Coronary artery (tissue), 2 donors: ENCODE results near the gene KCNK15.

Experiments
- DNase-seq: peaks from one replicate; pipeline ENCODE4 v3.0.0-alpha.2; 2017; ENCODE audit warnings: low spot score
- H3K27ac ChIP-seq, 2 donors: fragments of 200-600 bp; sonication (generic); one replicate each; pipeline ENCODE4 v1.5.1; 2016 to 2019
- H3K4me3 ChIP-seq: fragments of 200-600 bp; sonication (generic); 2 replicates; pipeline ENCODE4 v1.5.1; 2016; ENCODE audit warnings: mild to moderate bottlenecking, moderate library complexity
- CTCF ChIP-seq: fragments of 200-600 bp; sonication (generic); IDR thresholded peaks from one replicate; pipeline ENCODE4 v1.5.1; 2019; ENCODE audit warnings: antibody characterized with exemption

KCNK15 gene

GRCh38 chr20:44735816-44736169, 9.9 kb upstream of the KCNK15 start:
- Histone ChIP-seq H3K27ac (peak overlapping the region; percentile 61 to 92), H3K4me3 (peak overlapping the region; percentile 0)
- no peak for TF ChIP-seq CTCF
- DNase-seq, result no peak

DNA sequence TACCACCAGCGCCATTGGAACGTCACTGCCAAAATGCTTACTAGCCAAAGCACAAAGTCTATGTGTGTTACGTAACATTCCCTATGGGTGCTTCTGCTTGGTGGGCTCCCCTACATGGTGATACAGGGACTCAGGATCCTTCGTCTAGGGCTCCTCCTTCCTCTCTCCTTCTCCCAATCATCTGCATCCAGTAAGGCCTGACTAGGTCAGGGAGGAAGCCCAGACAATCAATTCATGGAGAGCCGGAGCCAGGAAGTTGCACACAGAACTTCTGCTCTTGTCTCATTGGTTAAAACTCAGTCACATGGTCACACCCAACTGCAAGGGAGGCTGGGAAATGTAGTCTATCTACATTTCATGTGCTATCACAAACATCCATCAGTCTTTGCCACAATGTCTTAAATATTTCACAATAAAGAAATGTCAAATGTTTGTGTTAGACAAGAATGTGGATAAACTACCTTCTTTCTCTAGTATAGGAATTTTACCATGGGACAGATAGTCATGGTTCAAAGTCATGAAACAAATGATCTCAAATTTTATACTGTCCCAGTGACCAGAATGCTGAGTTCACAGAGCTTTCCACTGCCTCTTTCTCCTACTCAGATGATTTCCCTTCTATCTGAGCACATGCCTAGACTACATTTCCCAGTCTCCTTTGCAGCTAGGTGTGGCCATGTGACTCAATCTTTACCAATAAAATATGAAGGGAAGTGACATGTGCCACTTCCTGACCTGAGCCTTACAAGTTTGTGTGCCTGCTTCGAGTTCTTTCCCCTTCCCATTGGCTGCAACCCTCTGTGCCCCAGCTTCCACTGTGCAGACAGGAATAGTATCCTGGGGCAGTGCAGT, 9.3 kb upstream of the KCNK15 start:
- no peak for DNase-seq
- Histone ChIP-seq H3K27ac (peak overlapping the region; percentile 61 to 92), H3K4me3 (peak overlapping the region; percentile 0)
- TF ChIP-seq CTCF, result no peak

- no peak for DNase-seq
- TF ChIP-seq CTCF, result no peak
- H3K27ac ChIP-seq, result peak overlapping the region in 1 of 2 donors; percentile 92
- no peak overlapping the region for H3K4me3 ChIP-seq
Observed at GRCh38 chr20:44737116-44737515, 8.5 kb upstream of the KCNK15 start.

- peak overlapping the region in 1 of 2 donors; percentile 66 for H3K27ac ChIP-seq
- TF ChIP-seq CTCF, result no peak
- H3K4me3 ChIP-seq, result no peak overlapping the region
- DNase-seq, result peak; percentile 84
Observed at GRCh38 chr20:44738813-44739477, 6.7 kb upstream of the KCNK15 start.

DNA sequence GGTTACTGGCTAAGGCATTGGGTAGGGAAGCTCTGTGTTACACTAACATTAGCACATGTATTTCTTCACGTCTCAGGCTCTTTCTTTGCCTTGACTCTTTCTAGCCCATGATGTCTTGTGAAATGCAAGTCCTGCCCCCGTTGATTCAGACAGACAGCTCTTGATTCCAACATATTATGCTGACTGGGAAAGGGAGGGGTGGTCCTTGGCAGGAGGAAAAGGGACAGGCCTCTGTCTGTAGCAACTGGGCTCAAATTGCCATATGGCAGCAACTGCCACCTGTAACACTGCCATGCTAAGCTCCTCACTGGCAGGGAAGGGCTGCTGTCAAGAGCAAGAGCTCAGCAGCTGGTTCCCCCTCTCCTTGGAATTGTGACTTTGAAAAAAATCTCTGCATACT, 5.7 kb upstream of the KCNK15 start:
- no peak for TF ChIP-seq CTCF
- no peak for DNase-seq
- H3K27ac ChIP-seq, result peak overlapping the region; percentile 19 to 26
- H3K4me3 ChIP-seq, result no peak overlapping the region

DNA sequence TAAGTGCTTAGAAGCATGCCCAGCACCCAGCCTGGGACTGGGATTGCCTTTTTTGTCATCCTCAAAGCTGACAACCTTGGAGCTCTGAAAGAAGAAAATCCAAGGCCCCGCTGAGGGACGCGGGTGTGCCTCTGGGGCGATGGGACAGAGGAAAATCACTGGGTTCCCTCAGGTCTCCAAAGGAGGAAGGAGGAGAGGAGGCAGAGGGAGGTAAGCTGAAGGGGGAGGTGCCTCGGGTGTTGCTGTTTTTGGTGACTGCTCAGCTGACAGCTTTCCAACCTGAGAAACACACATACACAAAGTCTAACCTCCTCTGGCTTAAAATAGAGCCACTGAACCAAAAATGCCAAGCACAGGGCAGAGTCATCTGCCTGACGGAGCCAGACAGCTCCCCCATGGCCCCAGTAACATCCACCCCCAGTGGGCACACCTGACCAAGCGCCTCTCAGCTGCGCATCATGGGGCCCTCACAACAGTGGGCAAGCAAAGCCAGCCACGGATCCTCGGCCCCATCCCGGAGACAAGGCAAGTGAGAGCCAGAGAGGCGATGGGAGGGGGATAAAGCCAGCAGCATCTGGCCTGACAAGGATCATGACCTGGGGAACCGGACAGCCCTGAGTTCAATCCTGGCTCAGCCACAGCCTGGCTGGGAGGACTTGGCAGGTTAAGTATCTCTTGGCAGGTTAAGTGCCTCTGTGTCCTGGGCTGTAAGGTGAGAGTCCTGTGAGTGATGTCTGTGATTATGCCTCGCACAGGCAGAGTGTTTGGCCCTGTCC, 3.2 kb upstream of the KCNK15 start:
- no peak for TF ChIP-seq CTCF
- no peak for DNase-seq
- Histone ChIP-seq H3K4me3 (no peak overlapping the region), H3K27ac (peak overlapping the region; percentile 15 to 46)
